Ovary (tissue), 9 donors: ENCODE data around the gene DENND1A. TPM values are rescaled to one million over a fixed set of nuclear protein-coding genes. Genes with fewer than 3 reads are reported as not detected.

Source experiments
- DNase-seq, 5 donors: peaks; one replicate each; pipeline ENCODE4 v3.0.0-alpha.2; 2019 to 2020
- H3K27ac ChIP-seq, 2 donors: fragments of 200-600 bp; one replicate each; pipeline versions ENCODE4 v1.5.1 to v1.8.0; 2019 to 2022
- H3K27me3 ChIP-seq: fragments of 200-600 bp; one replicate; pipeline ENCODE4 v1.8.0; 2022
- H3K36me3 ChIP-seq: fragments of 200-600 bp; sonication (generic); one replicate; pipeline ENCODE4 v1.5.1; 2019
- H3K4me1 ChIP-seq: one replicate; pipeline ENCODE4 v1.8.1; 2013; ENCODE audit warnings: mild to moderate bottlenecking, moderate library complexity; ENCODE audit not compliant: insufficient read depth
- H3K4me3 ChIP-seq: fragments of 200-600 bp; sonication (generic); one replicate; pipeline ENCODE4 v1.5.1; 2017
- H3K9me3 ChIP-seq, 2 donors: fragments of 200-600 bp in 1 of 2; sonication (generic) in 1 of 2; one replicate each; pipeline versions ENCODE4 v1.5.1 to v1.8.1; 2013 to 2019; ENCODE audit warnings: mild to moderate bottlenecking in 1 of 2, moderate library complexity in 1 of 2
- EP300 ChIP-seq: sonication (generic); formaldehyde crosslinking; IDR thresholded peaks from one replicate; pipeline ENCODE4 v1.6.1; 2017; ENCODE audit warnings: antibody characterized with exemption
- POLR2A ChIP-seq: fragments of 450-650 bp; IDR thresholded peaks from one replicate; pipeline ENCODE4 v1.6.1; 2017; ENCODE audit warnings: antibody characterized with exemption, mild to moderate bottlenecking, moderate library complexity
- WGBS, 3 donors: extraction: QIAGEN DNeasy Blood & Tissue Kit in 1 of 3; methylation state at CpG; one replicate each; pipeline versions ENCODE4 v1.1.5 to v1.1.7; 2013 to 2017; 5-methylcytosine and 5-hydroxymethylcytosine counted together
- intact Hi-C, 4 donors: fragments of 100-400 bp; cut with DNase I; formaldehyde crosslinking; loops; one replicate each; pipeline versions ENCODE4 v1.11.0 to v1.15.1; 2022 to 2023
- polyA plus RNA-seq, 2 donors: library from polyadenylated mRNA; stranded (reverse); fragments of 200-250 nt in 1 of 2; fragments of 350-450 nt in 1 of 2; fragmentation: Illumina TruSeq in 1 of 2; extraction: RNeasy Lipid Tissue Mini Kit (QIAGEN cat#74804) in 1 of 2; gene quantifications; one replicate each; pipeline ENCODE4 v1.2.3, GENCODE V29; 2013 to 2014
- total RNA-seq, 7 donors: library from RNA; depleted of rRNA in 2 of 7; stranded (reverse); fragments of >200 nt in 2 of 7; fragmentation: NEBNext Ultra II Directional in 3 of 7; extraction: Animal tissue kit (Norgen Biotek cat#: 25700) in 3 of 7; gene quantifications; one replicate each; pipeline versions ENCODE4 v1.1.0 to v1.2.4, GENCODE V29; 2016 to 2023
- TF ChIP-seq, protein P1 (sequence below), 3 donors: fragments of 450-650 bp in 2 of 3; fragments of 200-600 bp in 1 of 3; IDR thresholded peaks; one replicate each; pipeline versions ENCODE4 v1.5.1 to v1.8.0; 2016 to 2022; ENCODE audit warnings: antibody characterized with exemption in 3 of 3, mild to moderate bottlenecking in 1 of 3
- donor health status: DM: no; HTN: no; CAD: no; lungs with moderate emphysema.
- donor health status: DM: no; HTN: no; CAD: no.
- donor health status: Bipolar disorder and iron deficiency.
- donor health status: DM: yes; HTN: yes; CAD: no.
- donor health status: DM: no; HTN: no; CAD: no.
- donor health status: DM: yes; HTN: yes; CAD: no.

The DENND1A gene
- total and polyA plus RNA-seq, 9 donors, result 10.4 to 24.5 (median 17.1) TPM

DNA sequence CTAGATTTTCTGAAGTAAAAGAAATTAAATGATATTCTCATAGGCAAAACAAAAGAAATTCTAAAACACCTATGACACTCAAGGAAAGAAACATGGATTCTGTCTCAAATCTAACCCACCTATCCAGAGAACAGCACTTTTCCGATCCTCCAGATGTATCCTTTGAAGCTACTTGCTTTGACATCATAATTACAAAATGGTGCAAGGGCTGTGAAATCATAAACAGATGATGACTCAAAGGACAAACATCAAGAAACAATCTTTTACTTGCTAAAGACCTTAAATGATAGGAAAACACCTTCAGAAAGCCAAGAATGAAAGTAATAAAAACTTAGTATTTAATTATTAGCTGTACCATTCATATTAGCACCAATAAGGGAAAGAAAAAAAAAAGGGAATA is 202.6 kb downstream of the DENND1A start:
- no peak for TF ChIP-seq EP300
- TF ChIP-seq POLR2A, result no peak
- TF ChIP-seq, protein P1, sequence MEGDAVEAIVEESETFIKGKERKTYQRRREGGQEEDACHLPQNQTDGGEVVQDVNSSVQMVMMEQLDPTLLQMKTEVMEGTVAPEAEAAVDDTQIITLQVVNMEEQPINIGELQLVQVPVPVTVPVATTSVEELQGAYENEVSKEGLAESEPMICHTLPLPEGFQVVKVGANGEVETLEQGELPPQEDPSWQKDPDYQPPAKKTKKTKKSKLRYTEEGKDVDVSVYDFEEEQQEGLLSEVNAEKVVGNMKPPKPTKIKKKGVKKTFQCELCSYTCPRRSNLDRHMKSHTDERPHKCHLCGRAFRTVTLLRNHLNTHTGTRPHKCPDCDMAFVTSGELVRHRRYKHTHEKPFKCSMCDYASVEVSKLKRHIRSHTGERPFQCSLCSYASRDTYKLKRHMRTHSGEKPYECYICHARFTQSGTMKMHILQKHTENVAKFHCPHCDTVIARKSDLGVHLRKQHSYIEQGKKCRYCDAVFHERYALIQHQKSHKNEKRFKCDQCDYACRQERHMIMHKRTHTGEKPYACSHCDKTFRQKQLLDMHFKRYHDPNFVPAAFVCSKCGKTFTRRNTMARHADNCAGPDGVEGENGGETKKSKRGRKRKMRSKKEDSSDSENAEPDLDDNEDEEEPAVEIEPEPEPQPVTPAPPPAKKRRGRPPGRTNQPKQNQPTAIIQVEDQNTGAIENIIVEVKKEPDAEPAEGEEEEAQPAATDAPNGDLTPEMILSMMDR (IDR thresholded peaks at IDR 0.05), result no peak
- intact Hi-C loops, result no loop called here
- Histone ChIP-seq H3K36me3 (no peaks in the 10 kb centered on the region), H3K27me3 (no peaks in the 10 kb centered on the region), H3K9me3 (no peaks in the 10 kb centered on the region), H3K4me3 (no peak overlapping the region), H3K27ac (no peak overlapping the region), H3K4me1 (no peaks in the 10 kb centered on the region)
- no peak for DNase-seq
- WGBS, 3 donors, result 91 to 95% (median 91%) methylated on average over 1 of the region's 1 CpG

DNA sequence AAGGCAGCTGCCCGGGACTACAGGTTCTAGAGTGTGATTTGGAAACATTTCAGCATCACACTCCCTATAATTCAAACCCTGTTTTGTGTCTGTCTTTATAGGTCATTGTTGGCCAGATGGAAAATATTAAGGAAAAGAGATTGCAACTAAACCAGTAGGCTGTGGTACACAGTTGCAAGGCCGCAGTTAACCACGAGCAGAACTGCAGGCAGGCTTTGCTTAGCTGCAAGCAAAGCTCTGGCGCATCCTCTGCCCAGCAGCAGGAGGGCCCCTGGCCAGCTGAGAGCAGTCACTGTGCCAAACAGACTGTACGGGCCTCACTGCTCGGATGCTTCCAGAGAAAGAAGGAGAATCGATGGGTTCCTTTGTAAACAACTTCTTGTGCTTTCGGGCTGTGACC is 204.5 kb downstream of the DENND1A start:
- TF ChIP-seq EP300, result no peak
- TF ChIP-seq, protein P1 (IDR thresholded peaks at IDR 0.05), result no peak
- TF ChIP-seq POLR2A, result no peak
- Histone ChIP-seq H3K4me1 (no peaks in the 10 kb centered on the region), H3K27me3 (no peaks in the 10 kb centered on the region), H3K36me3 (no peaks in the 10 kb centered on the region), H3K9me3 (no peaks in the 10 kb centered on the region), H3K27ac (no peak overlapping the region), H3K4me3 (no peak overlapping the region)
- whole genome bisulfite sequencing, 3 donors, result 59 to 65% (median 64%) methylated on average over 8 of the region's 8 CpGs
- intact Hi-C loops, result no loop called here
- DNase-seq, result no peak

DNA sequence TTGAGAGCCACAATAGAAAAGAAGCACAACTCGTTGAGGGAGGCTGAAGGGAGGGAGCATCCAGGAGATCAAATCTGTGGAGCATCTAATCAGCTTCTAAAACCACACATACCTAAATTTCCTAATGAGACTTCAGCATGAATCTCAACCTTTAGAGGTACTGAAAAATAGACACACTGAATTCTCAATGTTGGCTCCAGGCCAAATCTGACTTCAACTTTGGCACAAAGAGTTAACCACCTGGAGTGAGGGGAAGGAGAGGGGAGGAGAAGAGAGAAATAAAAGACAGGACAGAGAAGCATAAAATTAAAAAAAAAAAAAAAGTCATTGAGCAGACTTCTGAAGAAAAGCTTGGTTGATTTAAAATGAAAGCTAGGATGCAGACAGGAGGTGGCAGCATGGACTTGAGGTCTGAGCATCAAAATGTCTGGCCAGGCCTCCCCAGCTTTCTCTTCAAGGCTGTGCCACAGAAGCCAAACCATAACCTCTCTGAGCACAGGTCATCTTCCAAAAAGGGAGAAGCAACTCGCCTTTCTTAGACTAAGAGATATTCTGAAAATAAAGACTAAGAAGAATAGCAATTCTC is 205.6 kb downstream of the DENND1A start:
- WGBS, 3 donors, result 84 to 90% (median 85%) methylated on average over 2 of the region's 2 CpGs
- no peak for DNase-seq
- Histone ChIP-seq H3K4me1 (no peaks in the 10 kb centered on the region), H3K27me3 (no peaks in the 10 kb centered on the region), H3K27ac (no peak overlapping the region), H3K9me3 (no peaks in the 10 kb centered on the region), H3K4me3 (no peak overlapping the region), H3K36me3 (no peaks in the 10 kb centered on the region)
- TF ChIP-seq, protein P1 (IDR thresholded peaks at IDR 0.05), result no peak
- TF ChIP-seq EP300, result no peak
- TF ChIP-seq POLR2A, result no peak
- intact Hi-C loops, result no loop called here

DNA sequence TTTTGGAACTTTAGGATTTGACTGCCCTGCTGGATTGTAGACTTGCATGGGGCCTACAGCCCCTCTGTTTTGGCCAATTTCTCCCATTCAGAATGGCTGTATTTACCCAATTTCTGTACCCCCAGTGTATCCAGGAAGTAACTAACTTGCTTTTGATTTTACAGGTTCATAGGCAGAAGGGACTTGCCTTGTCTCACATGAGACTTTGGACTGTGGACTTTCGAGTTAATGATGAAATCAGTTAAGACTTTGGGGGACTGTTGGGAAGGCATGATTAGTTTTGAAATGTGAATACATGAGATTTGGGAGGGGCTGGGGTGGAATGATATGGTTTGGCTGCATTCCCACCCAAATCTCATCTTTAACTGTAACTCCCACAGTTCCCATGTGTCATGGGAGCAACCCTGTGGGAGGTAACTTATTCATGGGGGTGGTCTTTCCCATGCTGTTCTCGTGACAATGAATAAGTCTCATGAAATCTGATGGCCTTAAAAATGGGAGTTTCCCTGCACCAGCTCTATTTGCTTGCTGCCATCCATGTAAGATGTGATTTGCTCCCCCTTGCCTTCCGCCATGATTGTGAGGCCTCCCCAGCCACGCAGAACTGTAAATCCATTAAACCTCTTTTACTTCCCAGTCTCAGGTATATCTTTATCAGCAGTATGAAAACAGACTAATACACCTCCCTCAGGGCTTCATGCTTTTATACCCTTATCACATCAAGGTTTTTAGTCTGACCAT is 206.6 kb downstream of the DENND1A start:
- H3K27ac ChIP-seq, result no peak overlapping the region
- H3K4me1 ChIP-seq, result no peaks in the 10 kb centered on the region
- no peak for DNase-seq
- H3K36me3 ChIP-seq, result no peaks in the 10 kb centered on the region
- TF ChIP-seq EP300, result no peak
- TF ChIP-seq, protein P1 (IDR thresholded peaks at IDR 0.05), result no peak
- TF ChIP-seq POLR2A, result no peak
- H3K9me3 ChIP-seq, result no peaks in the 10 kb centered on the region
- no peak overlapping the region for H3K4me3 ChIP-seq
- H3K27me3 ChIP-seq, result no peaks in the 10 kb centered on the region
- intact Hi-C loops, result no loop called here
- WGBS, 3 donors, result 96% methylated on average over 4 of the region's 4 CpGs
